GM10266 (cell line): ENCODE results near the gene MTA1.
A peak's percentile ranks its signal among the peaks of the same experiment; 100 is the strongest.

Experiments
- DNase-seq: peaks from one replicate; pipeline ENCODE4 v3.0.0; 2012; ENCODE audit errors: extremely low spot score
- CTCF ChIP-seq: IDR thresholded peaks from 2 replicates; pipeline ENCODE4 v1.5.1; 2012; ENCODE audit warnings: mild to moderate bottlenecking, low read depth; ENCODE audit not compliant: control insufficient read depth, insufficient read depth; ENCODE audit errors: missing control alignments

The MTA1 gene

GRCh38 chr14:105447651-105448640 lies 28.3 kb downstream of the MTA1 start:
- no peak for DNase-seq
- no peak for TF ChIP-seq CTCF

GRCh38 chr14:105448706-105449111 lies 29.1 kb downstream of the MTA1 start:
- peak; percentile 79 for TF ChIP-seq CTCF
- DNase-seq, result peak; percentile 92

GRCh38 chr14:105449276-105450122 lies 29.9 kb downstream of the MTA1 start:
- TF ChIP-seq CTCF, result no peak
- no peak for DNase-seq

GRCh38 chr14:105450123-105450505 lies 30.5 kb downstream of the MTA1 start:
- no peak for TF ChIP-seq CTCF
- DNase-seq, result no peak

- TF ChIP-seq CTCF, result no peak
- DNase-seq, result no peak
These were observed 31.5 kb downstream of the MTA1 start for GRCh38 chr14:105450864-105451720.

- TF ChIP-seq CTCF, result no peak
- DNase-seq, result no peak
These were observed 33.3 kb downstream of the MTA1 start for GRCh38 chr14:105452963-105453362.
